PC-3 (cell line): ENCODE measurements around the gene ABHD15. TPM values are rescaled to one million over a fixed set of nuclear protein-coding genes. Genes with fewer than 3 reads are reported as not detected.
A peak's percentile ranks its signal among the peaks of the same experiment; 100 is the strongest.

ENCODE experiments used
- ATAC-seq: fragments of 200-7000 bp; cut with Tn5 transposase; 2 replicates; pipeline ENCODE4 v1.9.1; 2020; ENCODE audit warnings: mild to moderate bottlenecking, moderate library complexity
- BruUV-seq: library from RNA; stranded (reverse); fragments of 400-500 nt; replicated peaks from 2 replicates; lab custom pipeline; 2021; lab: Mats Ljungman, UMichigan
- CTCF ChIA-PET: fragments of 300-600 bp; sonication (Branson Sonifier 250); formaldehyde crosslinking; loops from one replicate; lab custom pipeline; 2022; ENCODE audit warnings: antibody characterized with exemption; lab: Charles Lee
- POLR2A ChIA-PET: fragments of 300-600 bp; sonication (Branson Sonifier 250); formaldehyde crosslinking; loops from one replicate; lab custom pipeline; 2022; ENCODE audit warnings: antibody characterized with exemption; ENCODE audit not compliant: unreplicated experiment; lab: Charles Lee
- DNase-seq: peaks from one replicate; pipeline ENCODE4 v3.0.0-alpha.2; 2015
- H2AFZ ChIP-seq: fragments of 300-600 bp; sonication (generic); 2 replicates; pipeline ENCODE4 v1.6.0; 2016; ENCODE audit warnings: antibody characterized with exemption, low read length
- H3F3A ChIP-seq: fragments of 300-600 bp; sonication (generic); one replicate; pipeline ENCODE4 v1.6.0; 2017; ENCODE audit warnings: antibody characterized with exemption, low read length, control low read depth, mild to moderate bottlenecking; ENCODE audit not compliant: unreplicated experiment
- H3K27ac ChIP-seq: fragments of 300-600 bp; sonication (generic); 2 replicates; pipeline ENCODE4 v1.5.1; 2016; ENCODE audit warnings: mild to moderate bottlenecking, low read length
- H3K27me3 ChIP-seq: fragments of 300-600 bp; sonication (generic); 2 replicates; pipeline ENCODE4 v1.6.1; 2016; ENCODE audit warnings: low read length, mixed read lengths
- H3K36me3 ChIP-seq: fragments of 300-600 bp; sonication (generic); 2 replicates; pipeline ENCODE4 v1.6.1; 2016; ENCODE audit warnings: low read depth, mixed run types, low read length, mixed read lengths
- H3K4me1 ChIP-seq: fragments of 300-600 bp; sonication (generic); 2 replicates; pipeline ENCODE4 v1.5.1; 2016; ENCODE audit warnings: low read length; ENCODE audit not compliant: insufficient read depth
- H3K4me2 ChIP-seq: fragments of 300-600 bp; sonication (generic); 2 replicates; pipeline ENCODE4 v1.6.0; 2016; ENCODE audit warnings: low read length
- H3K4me3 ChIP-seq: fragments of 300-600 bp; sonication (generic); 2 replicates; pipeline ENCODE4 v1.5.1; 2016; ENCODE audit warnings: mild to moderate bottlenecking, low read length, mixed read lengths
- H3K79me2 ChIP-seq: fragments of 300-600 bp; sonication (generic); 2 replicates; pipeline ENCODE4 v1.6.1; 2017; ENCODE audit warnings: low read length, mixed read lengths
- H3K9ac ChIP-seq: fragments of 300-600 bp; sonication (generic); 2 replicates; pipeline ENCODE4 v1.6.0; 2016; ENCODE audit warnings: mild to moderate bottlenecking, low read length
- H3K9me2 ChIP-seq: fragments of 300-600 bp; sonication (generic); replicated peaks from 2 replicates; pipeline ENCODE4 v1.6.1; 2016; ENCODE audit warnings: mixed run types, low read length, mixed read lengths
- H3K9me3 ChIP-seq: fragments of 300-600 bp; sonication (generic); 2 replicates; pipeline ENCODE4 v1.6.1; 2016; ENCODE audit warnings: low read length, mixed read lengths
- H4K20me1 ChIP-seq: fragments of 300-600 bp; sonication (generic); 2 replicates; pipeline ENCODE4 v1.6.1; 2016; ENCODE audit warnings: low read length, mixed read lengths
- CTCF ChIP-seq: fragments of 300-600 bp; sonication (generic); conservative IDR thresholded peaks from 2 replicates; pipeline ENCODE4 v1.5.1; 2017; ENCODE audit warnings: antibody characterized with exemption, low read depth, mild to moderate bottlenecking, low read length
- EZH2 ChIP-seq: fragments of 300-600 bp; sonication (generic); IDR thresholded peaks from one replicate; pipeline ENCODE4 v1.6.1; 2017; ENCODE audit warnings: antibody characterized with exemption, mild to moderate bottlenecking, low read length; ENCODE audit not compliant: unreplicated experiment
- EZH2phosphoT487 ChIP-seq: fragments of 300-600 bp; sonication (generic); IDR thresholded peaks from 2 replicates; pipeline ENCODE4 v1.6.1; 2018; ENCODE audit warnings: mild to moderate bottlenecking, antibody characterized with exemption, low read length, borderline replicate concordance
- intact Hi-C: fragments of 100-400 bp; cut with micrococcal nuclease; formaldehyde crosslinking; loops from 2 replicates; pipeline ENCODE4 v1.9.0; 2023
- total RNA-seq: library from RNA; depleted of rRNA; stranded (reverse); fragments of >200 nt; gene quantifications from 2 replicates; pipeline ENCODE4 v1.2.3, GENCODE V29; 2014

Gene ABHD15
- total RNA-seq, 1 experiment from 2014 or later = 6.3 TPM

GRCh38 chr17:29557085-29557738 lies 9.6 kb downstream of the ABHD15 start:
- Histone ChIP-seq H3K27me3 (no peaks in the 10 kb centered on the region), H3K4me2 (no peak overlapping the region), H2AFZ (no peak overlapping the region), H3K9me3 (no peaks in the 10 kb centered on the region), H4K20me1 (no peaks in the 10 kb centered on the region), H3K4me3 (no peak overlapping the region), H3F3A (no peaks in the 10 kb centered on the region), H3K36me3 (no peaks in the 10 kb centered on the region), H3K4me1 (no peaks in the 10 kb centered on the region), H3K79me2 (no peaks in the 10 kb centered on the region), H3K27ac (no peak overlapping the region), H3K9me2 (no peaks in the 10 kb centered on the region), H3K9ac (no peak overlapping the region)
- no TSS peak for BruUV-seq
- POLR2A ChIA-PET = no interaction called here
- intact Hi-C loops = no loop called here
- DNase-seq = peak; percentile 38
- TF ChIP-seq EZH2phosphoT487 = no peak
- no peak for TF ChIP-seq CTCF
- TF ChIP-seq EZH2 = no peak
- CTCF ChIA-PET = no interaction called here
- ATAC-seq = peak; percentile 55; the same call in 1 of the 2 replicates

- CTCF ChIA-PET = no interaction called here
- Histone ChIP-seq H3K36me3 (no peaks in the 10 kb centered on the region), H3K4me2 (no peak overlapping the region), H3F3A (no peaks in the 10 kb centered on the region), H3K4me1 (no peaks in the 10 kb centered on the region), H3K4me3 (no peak overlapping the region), H3K9me3 (no peaks in the 10 kb centered on the region), H3K27ac (no peak overlapping the region), H3K27me3 (no peaks in the 10 kb centered on the region), H3K9ac (no peak overlapping the region), H3K9me2 (no peaks in the 10 kb centered on the region), H2AFZ (no peak overlapping the region), H3K79me2 (no peaks in the 10 kb centered on the region), H4K20me1 (no peaks in the 10 kb centered on the region)
- ATAC-seq = no peak
- no peak for DNase-seq
- BruUV-seq = no TSS peak
- TF ChIP-seq CTCF (no peak), EZH2phosphoT487 (no peak), EZH2 (no peak)
- POLR2A ChIA-PET = no interaction called here
- intact Hi-C loops = no loop called here
Observed at GRCh38 chr17:29555840-29556239, 11.0 kb downstream of the ABHD15 start.

GRCh38 chr17:29549177-29549923 lies 17.5 kb downstream of the ABHD15 start:
- BruUV-seq = no TSS peak
- TF ChIP-seq CTCF (no peak), EZH2 (no peak), EZH2phosphoT487 (no peak)
- POLR2A ChIA-PET = no interaction called here
- no peaks in the 10 kb centered on the region for H3F3A ChIP-seq
- H2AFZ ChIP-seq = no peak overlapping the region
- H3K4me1 ChIP-seq = no peaks in the 10 kb centered on the region
- no peak overlapping the region for H3K4me3 ChIP-seq
- no peaks in the 10 kb centered on the region for H4K20me1 ChIP-seq
- H3K9me2 ChIP-seq = no peaks in the 10 kb centered on the region
- no peaks in the 10 kb centered on the region for H3K9me3 ChIP-seq
- CTCF ChIA-PET = no interaction called here
- DNase-seq (no peak), ATAC-seq (no peak)
- intact Hi-C loops = no loop called here
- H3K9ac ChIP-seq = no peak overlapping the region
- no peak overlapping the region for H3K4me2 ChIP-seq
- no peak overlapping the region for H3K27ac ChIP-seq
- no peaks in the 10 kb centered on the region for H3K36me3 ChIP-seq
- H3K27me3 ChIP-seq = no peaks in the 10 kb centered on the region
- no peaks in the 10 kb centered on the region for H3K79me2 ChIP-seq
